Measurements from ENCODE around the gene WAC. TPM values are rescaled to one million over a fixed set of nuclear protein-coding genes. Genes with fewer than 3 reads are reported as not detected.
A peak's percentile ranks its signal among the peaks of the same experiment; 100 is the strongest.
"Not testable (repeated sequence)": the region's sequence is repeated elsewhere in the genome, so short reads cannot be mapped to it uniquely, and the experiment has no call there.

The WAC gene
- polyA plus RNA-seq, 4 donors, result 33.5 to 102 (median 36.7) TPM

DNA sequence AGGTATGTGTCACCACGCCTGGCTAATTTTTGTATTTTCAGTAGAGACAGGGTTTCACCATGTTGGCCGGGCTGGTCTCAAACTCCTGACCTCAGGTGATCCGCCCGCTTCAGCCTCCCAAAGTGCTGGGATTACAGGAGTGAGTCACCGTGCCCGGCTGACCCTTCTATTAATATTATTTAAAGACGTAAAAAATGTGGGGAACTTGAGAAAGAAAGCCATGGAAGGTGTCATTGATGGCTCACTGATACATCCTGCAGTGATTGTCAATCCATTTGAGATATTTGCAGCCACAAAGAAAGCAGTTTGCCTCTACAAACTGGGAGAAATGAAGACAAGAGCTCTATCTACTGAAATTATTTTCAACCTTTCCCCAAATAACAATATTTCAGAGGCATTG, 125.9 kb downstream of the WAC start:
- FAIRE-seq; H3K9me3 ChIP-seq (ENCODE audit: control insufficient read depth in 2 of 2, insufficient read depth in 1 of 2, low read depth in 1 of 2, low read length in 1 of 2); H3K27me3 ChIP-seq (ENCODE audit: control insufficient read depth in 3 of 3, insufficient read depth in 3 of 3, low read length in 3 of 3); H3K4me1 ChIP-seq (ENCODE audit: control insufficient read depth in 3 of 3, insufficient read depth in 2 of 3, low read depth in 1 of 3, low read length in 2 of 3); H3K4me3 ChIP-seq (ENCODE audit: low read depth in 1 of 3, low read length in 3 of 3); DNase-seq; H3K27ac ChIP-seq (ENCODE audit: low read depth in 1 of 3, low read length in 2 of 3); H3K36me3 ChIP-seq (ENCODE audit: control insufficient read depth in 3 of 3, insufficient read depth in 2 of 3, low read depth in 1 of 3, low read length in 3 of 3): not testable (repeated sequence)
- WGBS, 3 donors, result 68 to 84% (median 74%) methylated on average over 7 of the region's 7 CpGs

DNA sequence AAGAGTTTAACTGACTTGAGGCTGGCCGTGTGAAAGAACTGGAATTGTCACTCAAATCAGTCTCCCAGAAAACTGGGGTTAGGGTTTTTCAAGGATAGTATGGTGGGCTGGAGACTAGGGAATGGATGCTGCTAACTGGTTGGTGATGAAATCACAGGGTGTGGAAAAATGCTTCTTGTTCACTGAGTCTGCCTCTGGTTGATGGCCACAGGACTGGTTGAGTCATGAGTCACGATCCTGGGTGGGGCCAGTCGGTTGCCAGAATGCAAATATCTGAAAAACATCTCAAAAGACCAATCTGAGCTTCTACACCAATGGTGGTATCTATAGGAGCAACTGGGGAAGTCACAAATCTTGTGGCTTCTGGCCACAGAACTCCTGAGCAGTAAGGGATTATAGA, 128.1 kb downstream of the WAC start:
- no peaks in the 10 kb centered on the region for H3K27me3 ChIP-seq (ENCODE audit: control insufficient read depth in 3 of 3, insufficient read depth in 3 of 3, low read length in 3 of 3)
- FAIRE-seq (no peak), DNase-seq (no peak)
- H3K36me3 ChIP-seq (ENCODE audit: control insufficient read depth in 3 of 3, insufficient read depth in 2 of 3, low read depth in 1 of 3, low read length in 3 of 3), result no peaks in the 10 kb centered on the region
- WGBS, 3 donors, result 26 to 44% (median 34%) methylated on average over 3 of the region's 3 CpGs
- H3K4me1 ChIP-seq (ENCODE audit: control insufficient read depth in 3 of 3, insufficient read depth in 2 of 3, low read depth in 1 of 3, low read length in 2 of 3), result no peaks in the 10 kb centered on the region
- H3K27ac ChIP-seq (ENCODE audit: low read depth in 1 of 3, low read length in 2 of 3), result no peak overlapping the region
- H3K9me3 ChIP-seq (ENCODE audit: control insufficient read depth in 2 of 2, insufficient read depth in 1 of 2, low read depth in 1 of 2, low read length in 1 of 2), result no peaks in the 10 kb centered on the region
- H3K4me3 ChIP-seq (ENCODE audit: low read depth in 1 of 3, low read length in 3 of 3), result no peak overlapping the region

GRCh38 chr10:28663576-28664368, 130.9 kb downstream of the WAC start:
- peaks cover 5 to 17% (median 6%) of the 10 kb centered on the region in 3 donors for H3K27me3 ChIP-seq (ENCODE audit: control insufficient read depth in 3 of 3, insufficient read depth in 3 of 3, low read length in 3 of 3)
- H3K4me3 ChIP-seq (ENCODE audit: low read depth in 1 of 3, low read length in 3 of 3), result no peak overlapping the region
- DNase-seq, result peak; percentile 79 to 88
- 5 to 7% (median 6%) methylated on average over 9 of the region's 9 CpGs for WGBS, 3 donors
- H3K36me3 ChIP-seq (ENCODE audit: control insufficient read depth in 3 of 3, insufficient read depth in 2 of 3, low read depth in 1 of 3, low read length in 3 of 3), result no peaks in the 10 kb centered on the region
- no peaks in the 10 kb centered on the region for H3K9me3 ChIP-seq (ENCODE audit: control insufficient read depth in 2 of 2, insufficient read depth in 1 of 2, low read depth in 1 of 2, low read length in 1 of 2)
- H3K4me1 ChIP-seq (ENCODE audit: control insufficient read depth in 3 of 3, insufficient read depth in 2 of 3, low read depth in 1 of 3, low read length in 2 of 3), result no peaks in the 10 kb centered on the region
- no peak for FAIRE-seq
- no peak overlapping the region for H3K27ac ChIP-seq (ENCODE audit: low read depth in 1 of 3, low read length in 2 of 3)

DNA sequence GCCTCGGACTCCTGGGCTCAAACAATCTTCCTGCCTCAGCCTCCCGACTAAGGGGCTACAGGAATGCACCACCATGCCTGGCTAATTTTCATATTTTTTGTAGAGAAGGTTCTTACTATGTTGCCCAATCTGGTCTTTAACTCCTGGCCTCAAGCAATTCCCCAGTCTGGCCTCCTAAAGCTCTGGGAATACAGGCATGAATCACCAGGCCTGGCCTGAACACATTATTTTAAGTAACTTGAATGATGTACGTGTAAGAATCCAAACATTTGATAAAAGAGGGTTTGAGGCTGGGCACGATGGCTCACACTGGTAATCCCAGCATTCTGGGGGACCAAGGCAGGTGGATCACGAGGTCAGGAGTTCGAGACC, 131.4 kb downstream of the WAC start:
- Histone ChIP-seq H3K27ac (ENCODE audit: low read depth in 1 of 3, low read length in 2 of 3) (no peak overlapping the region), H3K4me3 (ENCODE audit: low read depth in 1 of 3, low read length in 3 of 3) (no peak overlapping the region), H3K27me3 (ENCODE audit: control insufficient read depth in 3 of 3, insufficient read depth in 3 of 3, low read length in 3 of 3) (peaks cover 6 to 22% (median 10%) of the 10 kb centered on the region in 3 donors), H3K9me3 (ENCODE audit: control insufficient read depth in 2 of 2, insufficient read depth in 1 of 2, low read depth in 1 of 2, low read length in 1 of 2) (no peaks in the 10 kb centered on the region), H3K4me1 (ENCODE audit: control insufficient read depth in 3 of 3, insufficient read depth in 2 of 3, low read depth in 1 of 3, low read length in 2 of 3) (peaks cover 0 to 5% (median 0%) of the 10 kb centered on the region in 3 donors), H3K36me3 (ENCODE audit: control insufficient read depth in 3 of 3, insufficient read depth in 2 of 3, low read depth in 1 of 3, low read length in 3 of 3) (no peaks in the 10 kb centered on the region)
- WGBS, 3 donors, result 40 to 55% (median 42%) methylated on average over 6 of the region's 6 CpGs
- no peak for DNase-seq
- FAIRE-seq, result no peak

DNA sequence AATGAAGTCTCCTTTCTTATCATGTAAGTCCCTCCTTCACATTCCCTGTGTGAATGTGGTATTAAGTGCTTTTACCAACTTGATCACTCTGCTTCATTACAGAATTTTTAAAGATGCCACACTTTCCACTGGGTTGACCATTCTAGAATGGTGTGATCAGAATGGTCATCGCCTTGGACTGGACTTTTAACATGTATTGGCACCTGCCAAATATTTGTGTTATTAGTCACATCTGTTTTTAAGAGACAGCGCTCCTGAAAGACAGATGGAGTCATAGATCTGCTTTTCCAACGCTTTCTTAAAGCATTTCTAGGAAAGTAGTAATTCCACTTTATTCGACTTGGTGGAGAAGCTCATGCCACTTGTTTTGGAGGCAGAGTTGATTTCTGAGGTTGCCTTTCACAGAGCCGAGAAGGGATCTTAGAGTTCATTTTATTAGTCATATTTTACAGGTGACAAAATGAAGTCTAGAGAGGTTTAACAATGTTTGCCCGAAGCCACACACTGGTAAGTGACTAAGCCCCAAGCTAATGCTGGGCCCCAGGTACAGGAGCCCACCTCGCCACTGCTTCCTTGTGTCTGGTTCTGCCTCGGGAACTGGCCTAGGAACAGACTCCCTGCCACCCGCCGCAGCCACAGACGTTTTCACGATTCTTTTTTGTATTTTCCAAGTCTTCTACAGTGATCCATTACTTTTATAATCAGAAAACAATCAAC, 134.0 kb downstream of the WAC start:
- Histone ChIP-seq H3K27ac (ENCODE audit: low read depth in 1 of 3, low read length in 2 of 3) (no peak overlapping the region), H3K4me3 (ENCODE audit: low read depth in 1 of 3, low read length in 3 of 3) (no peak overlapping the region), H3K4me1 (ENCODE audit: control insufficient read depth in 3 of 3, insufficient read depth in 2 of 3, low read depth in 1 of 3, low read length in 2 of 3) (peaks cover 0 to 5% (median 0%) of the 10 kb centered on the region in 3 donors), H3K9me3 (ENCODE audit: control insufficient read depth in 2 of 2, insufficient read depth in 1 of 2, low read depth in 1 of 2, low read length in 1 of 2) (no peaks in the 10 kb centered on the region), H3K27me3 (ENCODE audit: control insufficient read depth in 3 of 3, insufficient read depth in 3 of 3, low read length in 3 of 3) (peaks cover 6 to 29% (median 12%) of the 10 kb centered on the region in 3 donors), H3K36me3 (ENCODE audit: control insufficient read depth in 3 of 3, insufficient read depth in 2 of 3, low read depth in 1 of 3, low read length in 3 of 3) (no peaks in the 10 kb centered on the region)
- DNase-seq (peak in 1 of 2 donors; percentile 9), FAIRE-seq (no peak)
- 76 to 86% (median 78%) methylated on average over 12 of the region's 12 CpGs for WGBS, 3 donors

DNA sequence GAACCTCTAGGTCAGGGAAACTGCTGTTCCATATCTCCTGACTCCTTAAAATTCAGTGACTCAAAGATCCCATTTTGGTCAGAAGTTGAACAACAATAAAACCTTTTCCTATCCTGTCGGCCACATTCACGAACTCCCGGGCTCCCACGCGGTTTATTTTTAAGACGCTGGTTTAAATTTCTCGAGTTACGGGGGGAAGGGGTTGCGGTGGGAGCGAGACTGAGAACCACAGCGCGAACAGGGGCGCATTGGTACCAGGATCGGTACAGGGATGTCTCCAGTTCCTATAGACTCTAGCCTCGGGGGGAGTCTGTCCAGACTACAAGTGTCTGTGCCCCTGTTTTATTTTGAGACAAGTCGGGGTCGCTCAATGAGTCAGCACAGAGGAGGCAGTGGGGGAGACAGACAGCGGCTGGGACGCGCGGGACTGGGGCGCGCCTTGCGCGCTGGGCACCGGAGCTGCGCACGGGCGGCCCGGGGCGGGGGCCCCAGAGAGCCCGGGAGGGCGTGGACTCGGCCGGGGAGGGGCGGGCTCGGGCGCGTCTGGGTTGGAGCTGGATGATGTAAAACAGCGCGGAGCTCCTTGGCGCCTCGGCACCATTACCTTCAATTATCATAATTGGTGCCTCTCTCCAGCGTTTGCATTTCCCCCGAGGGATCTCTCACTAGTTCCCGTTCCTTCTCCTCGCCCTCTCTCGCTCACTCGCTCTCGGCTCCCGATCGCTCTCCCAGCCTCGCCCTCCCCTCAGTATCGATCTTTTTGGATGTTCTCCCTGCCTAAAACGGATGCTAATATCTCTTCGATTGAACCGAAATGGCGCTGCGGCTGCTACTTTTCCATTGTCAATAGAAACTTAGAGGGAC, 135.7 kb downstream of the WAC start:
- 2 to 4% (median 4%) methylated on average over 57 to 59 of the region's 59 CpGs for WGBS, 3 donors
- FAIRE-seq, result no peak
- peaks cover 6 to 29% (median 18%) of the 10 kb centered on the region in 3 donors for H3K27me3 ChIP-seq (ENCODE audit: control insufficient read depth in 3 of 3, insufficient read depth in 3 of 3, low read length in 3 of 3)

GRCh38 chr10:28669227-28670173, 136.6 kb downstream of the WAC start:
- DNase-seq (peak in 1 of 2 donors; percentile 49), FAIRE-seq (no peak)
- H3K9me3 ChIP-seq (ENCODE audit: control insufficient read depth in 2 of 2, insufficient read depth in 1 of 2, low read depth in 1 of 2, low read length in 1 of 2), result no peaks in the 10 kb centered on the region
- no peaks in the 10 kb centered on the region for H3K36me3 ChIP-seq (ENCODE audit: control insufficient read depth in 3 of 3, insufficient read depth in 2 of 3, low read depth in 1 of 3, low read length in 3 of 3)
- WGBS, 3 donors, result 31 to 42% (median 39%) methylated on average over 21 of the region's 21 CpGs
- peaks cover 0 to 5% (median 0%) of the 10 kb centered on the region in 3 donors for H3K4me1 ChIP-seq (ENCODE audit: control insufficient read depth in 3 of 3, insufficient read depth in 2 of 3, low read depth in 1 of 3, low read length in 2 of 3)
- H3K27me3 ChIP-seq (ENCODE audit: control insufficient read depth in 3 of 3, insufficient read depth in 3 of 3, low read length in 3 of 3), result peaks cover 6 to 29% (median 18%) of the 10 kb centered on the region in 3 donors
- H3K27ac ChIP-seq (ENCODE audit: low read depth in 1 of 3, low read length in 2 of 3), result no peak overlapping the region
- peak overlapping the region in 1 of 3 donors; percentile 46 for H3K4me3 ChIP-seq (ENCODE audit: low read depth in 1 of 3, low read length in 3 of 3)

More for the DNA sequence above, 135.7 kb downstream of the WAC start:
- Histone ChIP-seq H3K4me1 (ENCODE audit: control insufficient read depth in 3 of 3, insufficient read depth in 2 of 3, low read depth in 1 of 3, low read length in 2 of 3) (peaks cover 0 to 5% (median 0%) of the 10 kb centered on the region in 3 donors), H3K9me3 (ENCODE audit: control insufficient read depth in 2 of 2, insufficient read depth in 1 of 2, low read depth in 1 of 2, low read length in 1 of 2) (no peaks in the 10 kb centered on the region), H3K36me3 (ENCODE audit: control insufficient read depth in 3 of 3, insufficient read depth in 2 of 3, low read depth in 1 of 3, low read length in 3 of 3) (no peaks in the 10 kb centered on the region), H3K27ac (ENCODE audit: low read depth in 1 of 3, low read length in 2 of 3) (no peak overlapping the region), H3K4me3 (ENCODE audit: low read depth in 1 of 3, low read length in 3 of 3) (peak overlapping the region in 1 of 3 donors; percentile 46)
- peak in 1 of 2 donors; percentile 89 for DNase-seq

Data from small intestine (tissue), 7 donors.